Mesothelial cell of epicardium (in vitro differentiated cells): ENCODE measurements around the gene ZDHHC12. TPM values are rescaled to one million over a fixed set of nuclear protein-coding genes. Genes with fewer than 3 reads are reported as not detected.

Experiments used
- DNase-seq, 2 experiments: peaks; one replicate each; pipeline ENCODE4 v3.0.0; 2021; ENCODE audit warnings: low spot score in 2 of 2; ENCODE audit not compliant: unreplicated experiment in 2 of 2
- H3K27ac Mint-ChIP-seq: 2 replicates; pipeline ENCODE4 v1.8.0; 2021; ENCODE audit warnings: mixed read lengths
- H3K27me3 Mint-ChIP-seq: 2 replicates; pipeline ENCODE4 v1.8.0; 2021; ENCODE audit warnings: low read depth, mixed read lengths
- H3K36me3 Mint-ChIP-seq: 2 replicates; pipeline ENCODE4 v1.8.0; 2021; ENCODE audit warnings: mixed read lengths
- H3K4me1 Mint-ChIP-seq: 2 replicates; pipeline ENCODE4 v1.8.0; 2021; ENCODE audit warnings: mixed read lengths
- H3K4me3 Mint-ChIP-seq: 2 replicates; pipeline ENCODE4 v1.8.0; 2021; ENCODE audit warnings: mild to moderate bottlenecking, moderate library complexity, mixed read lengths
- H3K9me3 Mint-ChIP-seq: 2 replicates; pipeline ENCODE4 v1.8.0; 2021; ENCODE audit warnings: mixed read lengths
- total RNA-seq: library from RNA; stranded (reverse); gene quantifications from 3 replicates; pipeline ENCODE4 v1.2.1, GENCODE V29; 2021
- TF ChIP-seq, protein P1 (sequence below): fragments of 200-600 bp; sonication (generic); IDR thresholded peaks from one replicate; pipeline ENCODE4 v1.5.0; 2021; ENCODE audit warnings: antibody characterized with exemption; ENCODE audit not compliant: unreplicated experiment

ZDHHC12 gene, protein sequence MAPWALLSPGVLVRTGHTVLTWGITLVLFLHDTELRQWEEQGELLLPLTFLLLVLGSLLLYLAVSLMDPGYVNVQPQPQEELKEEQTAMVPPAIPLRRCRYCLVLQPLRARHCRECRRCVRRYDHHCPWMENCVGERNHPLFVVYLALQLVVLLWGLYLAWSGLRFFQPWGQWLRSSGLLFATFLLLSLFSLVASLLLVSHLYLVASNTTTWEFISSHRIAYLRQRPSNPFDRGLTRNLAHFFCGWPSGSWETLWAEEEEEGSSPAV
- total RNA-seq: 20.7 to 22.6 TPM (median 21.6 TPM) in 3 replicates

DNA sequence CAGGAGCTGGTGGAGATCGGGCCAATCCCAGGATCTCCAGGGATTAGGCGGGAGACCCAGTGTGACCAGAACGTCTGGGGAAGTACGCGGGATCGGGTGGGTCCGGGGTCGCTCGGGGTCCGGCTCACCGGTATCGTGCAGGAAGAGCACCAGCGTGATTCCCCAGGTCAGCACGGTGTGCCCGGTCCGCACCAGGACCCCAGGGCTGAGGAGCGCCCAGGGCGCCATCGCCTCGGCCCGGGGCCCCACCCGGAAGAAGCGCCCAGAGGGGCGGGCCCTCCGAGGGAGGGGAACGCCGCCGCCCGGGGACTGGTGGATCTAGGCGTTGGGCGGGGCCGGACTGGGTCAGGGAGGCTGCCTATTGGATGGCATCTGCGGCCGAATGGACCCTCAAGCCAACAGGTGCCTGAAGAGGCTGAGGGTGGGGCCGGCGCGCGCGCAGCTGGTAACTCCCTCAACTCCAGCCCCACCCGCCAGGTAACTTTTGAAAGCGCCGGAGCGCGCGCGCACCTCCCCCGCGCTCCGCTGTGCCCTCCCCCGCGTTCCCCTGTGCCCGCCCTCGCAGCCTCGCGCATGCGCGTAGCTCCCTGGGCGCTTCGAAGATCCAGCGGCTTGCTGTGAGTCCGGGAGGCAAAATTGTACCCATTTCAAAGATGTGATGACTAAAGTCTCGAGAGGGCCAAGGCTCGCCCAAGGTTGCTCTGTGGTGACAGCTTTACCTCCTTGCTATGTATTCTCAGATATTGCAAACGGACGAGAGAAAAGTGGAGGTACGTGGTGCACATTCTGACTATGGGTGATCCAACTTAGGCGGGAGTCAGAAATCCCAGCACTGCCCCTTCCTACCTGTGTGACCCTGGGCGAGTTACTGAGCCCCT is at the start of gene ZDHHC12:
Gene ZDHHC12, minus strand, starts transcription at position 262 of the 878 bp plus-strand sequence. Its CDS starts 34 bp downstream, at position 228.
- H3K9me3 Mint-ChIP-seq: no peaks in the 10 kb centered on the region
- peak within 1 kb of the TSS; percentile 86 for H3K4me3 Mint-ChIP-seq
- TF ChIP-seq, protein P1, sequence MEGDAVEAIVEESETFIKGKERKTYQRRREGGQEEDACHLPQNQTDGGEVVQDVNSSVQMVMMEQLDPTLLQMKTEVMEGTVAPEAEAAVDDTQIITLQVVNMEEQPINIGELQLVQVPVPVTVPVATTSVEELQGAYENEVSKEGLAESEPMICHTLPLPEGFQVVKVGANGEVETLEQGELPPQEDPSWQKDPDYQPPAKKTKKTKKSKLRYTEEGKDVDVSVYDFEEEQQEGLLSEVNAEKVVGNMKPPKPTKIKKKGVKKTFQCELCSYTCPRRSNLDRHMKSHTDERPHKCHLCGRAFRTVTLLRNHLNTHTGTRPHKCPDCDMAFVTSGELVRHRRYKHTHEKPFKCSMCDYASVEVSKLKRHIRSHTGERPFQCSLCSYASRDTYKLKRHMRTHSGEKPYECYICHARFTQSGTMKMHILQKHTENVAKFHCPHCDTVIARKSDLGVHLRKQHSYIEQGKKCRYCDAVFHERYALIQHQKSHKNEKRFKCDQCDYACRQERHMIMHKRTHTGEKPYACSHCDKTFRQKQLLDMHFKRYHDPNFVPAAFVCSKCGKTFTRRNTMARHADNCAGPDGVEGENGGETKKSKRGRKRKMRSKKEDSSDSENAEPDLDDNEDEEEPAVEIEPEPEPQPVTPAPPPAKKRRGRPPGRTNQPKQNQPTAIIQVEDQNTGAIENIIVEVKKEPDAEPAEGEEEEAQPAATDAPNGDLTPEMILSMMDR: no peak
- H3K27ac Mint-ChIP-seq: peak within 1 kb of the TSS; percentile 71
- H3K36me3 Mint-ChIP-seq: no peaks in the 10 kb centered on the region
- peak; percentile 87 to 93 for DNase-seq
- peaks cover 23% of the 10 kb centered on the region for H3K4me1 Mint-ChIP-seq
- no peaks in the 10 kb centered on the region for H3K27me3 Mint-ChIP-seq

DNA sequence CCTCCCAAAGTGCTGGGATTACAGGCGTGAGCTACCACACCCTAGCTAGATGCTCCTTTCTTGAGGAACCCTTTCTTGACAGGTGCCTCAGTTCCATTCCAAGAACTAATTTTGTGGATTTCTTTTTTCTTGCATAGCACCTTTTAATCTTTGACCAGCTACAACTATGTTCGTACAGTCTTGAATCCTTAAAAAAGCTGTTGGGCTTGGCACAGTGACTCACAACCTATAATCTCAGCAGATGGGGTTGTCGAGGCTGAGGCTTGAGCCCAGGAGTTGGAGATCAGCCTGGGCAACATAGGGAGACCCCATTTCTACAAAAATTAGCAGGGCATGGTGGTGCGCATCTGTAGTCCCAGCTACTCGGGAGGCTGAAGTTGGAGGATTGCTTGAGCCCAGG is 49.1 kb upstream of the ZDHHC12 start:
- Mint-ChIP-seq H3K4me1 (peaks cover 17% of the 10 kb centered on the region), H3K27ac (peak overlapping the region; percentile 30), H3K4me3 (peak overlapping the region; percentile 93), H3K27me3 (no peaks in the 10 kb centered on the region), H3K9me3 (no peaks in the 10 kb centered on the region), H3K36me3 (no peaks in the 10 kb centered on the region)
- TF ChIP-seq, protein P1: no peak
- DNase-seq: no peak

DNA sequence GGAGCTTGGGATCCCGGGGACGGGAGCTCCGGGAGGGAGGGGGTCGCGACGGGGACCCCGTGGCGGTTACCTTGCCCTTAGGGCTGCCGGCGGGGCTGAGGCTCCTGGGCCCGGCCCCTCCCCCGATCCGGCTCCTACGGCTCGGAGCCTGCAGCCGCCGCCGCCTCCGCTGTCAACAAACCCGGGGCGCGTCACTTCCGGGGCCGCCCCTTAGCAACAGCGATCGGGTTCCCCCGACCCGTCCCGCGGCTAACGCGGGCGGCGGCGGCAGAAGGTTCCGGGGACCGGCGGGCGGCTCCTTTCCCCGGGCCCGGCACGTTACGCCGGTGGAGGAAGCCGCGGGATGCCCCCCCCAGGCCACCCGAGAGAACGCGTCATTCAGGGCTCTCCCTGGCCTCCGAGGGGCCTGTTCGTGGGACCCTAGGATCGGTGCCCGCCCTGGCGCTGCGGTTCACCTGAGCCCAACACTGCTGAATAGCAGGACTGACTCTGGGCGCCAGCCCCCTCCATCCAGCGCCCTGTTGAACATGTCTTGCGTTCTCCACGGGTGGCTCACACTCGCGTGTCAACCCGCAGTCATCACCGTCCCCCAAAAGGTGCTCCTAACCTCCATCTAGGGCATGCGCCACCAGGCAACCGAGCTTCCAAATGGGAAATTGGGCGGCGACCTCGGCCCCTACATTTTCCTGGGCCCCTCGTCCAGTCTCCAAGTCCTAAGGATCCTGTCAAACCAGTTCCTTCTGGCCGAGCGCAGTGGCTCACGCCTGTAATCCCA is 48.0 kb upstream of the ZDHHC12 start, which contains the start of gene ZER1:
Gene ZER1, minus strand, starts transcription at position 183 of the 775 bp plus-strand sequence. CDS start 16,362 bp downstream, outside the sequence.
- Mint-ChIP-seq H3K9me3 (no peaks in the 10 kb centered on the region), H3K4me1 (peaks cover 17% of the 10 kb centered on the region), H3K36me3 (peaks cover 4% of the 10 kb centered on the region), H3K27ac (peak within 1 kb of the TSS; percentile 99), H3K27me3 (no peaks in the 10 kb centered on the region), H3K4me3 (peak within 1 kb of the TSS; percentile 93)
- peak; percentile 87 to 95 for DNase-seq
- TF ChIP-seq, protein P1: no peak

DNA sequence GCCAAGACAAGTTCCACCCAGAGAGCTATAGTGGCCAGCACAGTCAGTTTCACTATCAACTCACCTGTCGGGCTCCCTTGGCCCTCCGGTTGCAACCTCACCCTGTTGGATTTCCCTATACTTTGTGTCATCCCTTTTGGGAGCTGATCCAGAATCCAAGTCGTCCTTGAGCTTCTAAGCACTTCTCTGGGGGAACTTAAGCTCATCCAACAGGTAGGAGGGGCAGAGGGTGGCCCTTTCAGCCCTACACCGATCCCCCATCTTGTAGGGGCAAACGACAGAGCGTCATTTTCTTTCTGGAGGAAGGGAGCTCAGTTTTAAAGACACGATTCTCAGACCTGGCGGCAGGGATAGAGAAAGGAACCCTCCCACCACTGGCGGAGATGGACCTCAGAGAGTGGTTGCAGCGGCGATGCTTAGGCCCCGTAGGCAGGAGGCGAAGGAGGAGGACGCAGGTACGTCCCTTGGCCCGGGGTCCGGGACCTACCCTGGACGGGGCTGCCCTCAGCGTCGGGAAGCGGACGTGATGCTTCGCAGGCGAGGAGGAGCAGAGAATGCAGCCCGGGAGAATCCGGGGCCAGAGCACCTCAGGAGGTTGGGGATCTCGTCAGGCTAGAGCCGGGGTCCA is 47.3 kb upstream of the ZDHHC12 start:
- Mint-ChIP-seq H3K4me3 (peak overlapping the region; percentile 93), H3K27ac (peak overlapping the region; percentile 97), H3K9me3 (no peaks in the 10 kb centered on the region), H3K36me3 (peaks cover 4% of the 10 kb centered on the region), H3K27me3 (no peaks in the 10 kb centered on the region), H3K4me1 (peaks cover 17% of the 10 kb centered on the region)
- TF ChIP-seq, protein P1: no peak
- no peak for DNase-seq
